GM18870 (cell line): ENCODE measurements around the gene AIP.

Experiments
- ATAC-seq: cut with Tn5 transposase; IDR thresholded peaks from one replicate; pipeline ENCODE4 v1.9.1; 2021; ENCODE audit warnings: moderate library complexity; ENCODE audit not compliant: unreplicated experiment

The AIP gene

DNA sequence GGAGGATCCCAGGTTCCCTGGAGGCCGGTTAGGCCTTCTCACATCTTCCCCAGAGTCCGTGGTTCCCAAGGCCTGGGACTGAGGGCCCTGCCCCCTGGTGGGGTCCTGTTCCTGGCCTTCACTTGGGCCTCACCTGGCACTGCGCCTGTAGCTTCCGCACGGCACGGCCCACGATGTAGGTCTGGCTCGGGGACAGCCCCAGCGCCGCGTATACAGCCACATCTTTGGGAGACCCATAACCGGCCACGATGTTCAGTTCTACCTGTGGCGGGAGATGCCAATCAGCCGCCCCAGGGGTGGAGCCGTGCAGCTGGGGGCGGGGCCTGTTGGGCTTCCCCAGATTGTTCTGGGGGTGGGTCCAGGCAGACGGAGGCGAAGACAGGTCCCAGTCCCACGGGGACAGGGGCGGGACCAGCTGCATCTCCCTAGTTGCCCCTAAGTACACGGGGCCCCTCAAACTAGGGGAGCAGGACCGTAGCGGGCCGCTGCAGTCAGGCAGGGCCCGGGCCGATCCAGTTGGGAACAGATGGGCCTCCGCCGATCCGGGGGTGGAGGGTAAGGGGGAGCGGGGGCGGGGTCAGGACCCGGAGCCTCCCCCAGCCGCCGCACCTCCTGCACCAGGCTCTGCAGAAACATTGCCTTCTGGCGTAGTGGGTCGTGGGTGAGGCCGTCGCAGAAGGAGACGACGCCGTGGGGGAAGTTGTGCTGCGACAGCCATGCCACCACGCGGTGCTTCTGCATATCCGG is 10.1 kb downstream of the AIP start:
- no peak for ATAC-seq

DNA sequence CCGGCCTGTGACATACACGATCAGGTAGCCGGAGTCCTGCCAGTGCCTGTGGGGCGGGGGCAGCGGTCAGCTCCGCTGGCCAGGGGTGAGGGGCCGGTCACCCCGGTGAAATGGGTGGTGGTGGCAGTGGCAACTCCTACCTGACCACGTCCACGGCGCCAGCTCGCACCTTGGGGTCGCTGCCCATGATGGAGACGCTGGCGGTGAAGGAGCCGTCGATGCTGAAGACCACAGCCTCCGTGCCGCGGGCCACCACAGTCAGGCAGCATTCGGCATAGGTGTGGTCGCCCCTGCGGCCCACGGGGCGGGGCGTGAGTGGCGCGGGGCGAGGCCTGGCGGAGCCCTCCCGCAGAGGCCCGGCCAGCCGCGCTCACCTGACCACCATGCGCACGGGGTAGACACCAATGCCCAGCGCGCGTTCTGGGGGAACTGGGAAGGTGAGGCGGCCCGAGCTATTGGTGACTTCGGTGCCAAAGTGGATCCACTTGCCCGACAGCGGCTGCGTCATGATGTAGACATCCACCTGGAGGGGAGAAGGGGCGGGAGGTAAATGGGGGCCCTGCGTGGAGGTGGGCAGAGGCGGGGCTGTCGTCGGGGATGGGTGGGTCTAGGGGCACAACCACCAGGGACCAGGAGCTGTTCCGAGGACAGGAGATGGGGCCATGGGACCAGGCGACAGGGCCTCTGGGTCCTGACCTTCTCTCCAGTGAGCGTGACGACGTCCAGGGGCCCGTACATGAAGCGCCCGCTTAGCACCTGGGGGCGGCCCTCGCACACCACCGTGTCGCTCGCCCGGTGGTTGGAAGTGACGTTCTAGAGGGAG is 10.9 kb downstream of the AIP start:
- no peak for ATAC-seq

DNA sequence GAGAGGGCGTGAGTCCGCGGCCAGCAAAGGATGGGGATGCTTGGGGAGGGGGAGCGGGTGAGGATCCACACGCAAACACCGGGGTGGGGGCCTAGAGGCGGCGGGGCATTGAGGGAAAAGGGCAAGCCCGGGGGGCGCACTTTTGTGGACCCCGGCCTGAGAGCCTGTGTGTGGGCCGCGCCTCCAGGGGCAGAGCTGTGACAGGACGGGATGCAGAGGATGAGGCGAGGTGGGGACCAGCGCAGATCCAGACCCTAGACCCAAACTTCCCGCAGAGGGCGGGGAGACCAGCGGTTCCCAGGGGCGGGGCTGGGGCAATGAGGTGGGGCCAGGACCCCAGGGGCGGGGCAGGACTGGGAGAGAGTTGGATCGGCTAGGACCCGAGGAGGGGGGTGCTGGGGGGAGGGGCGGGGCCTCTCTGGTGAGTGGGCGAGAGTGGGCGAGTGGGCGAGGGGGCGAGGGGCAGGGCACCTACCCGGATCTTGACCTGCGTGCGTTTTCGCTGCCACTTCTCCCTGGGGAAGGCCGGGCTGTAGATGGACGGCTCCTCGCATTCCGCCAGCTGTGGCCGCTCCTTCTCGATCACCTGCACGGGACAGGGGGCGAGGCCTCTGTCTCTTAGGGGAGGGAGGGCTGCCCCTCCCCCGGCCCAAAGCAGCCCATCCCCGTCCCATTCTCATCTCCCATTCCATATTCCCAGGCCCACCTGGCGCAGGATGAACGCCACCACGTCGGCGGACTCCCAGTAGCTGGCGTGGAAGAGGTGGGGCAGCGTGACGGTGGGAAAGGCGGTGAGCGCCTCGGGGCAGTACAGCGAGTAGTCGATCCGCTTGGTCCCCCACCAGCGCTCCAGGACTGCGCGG is 11.8 kb downstream of the AIP start:
- ATAC-seq: no peak

DNA sequence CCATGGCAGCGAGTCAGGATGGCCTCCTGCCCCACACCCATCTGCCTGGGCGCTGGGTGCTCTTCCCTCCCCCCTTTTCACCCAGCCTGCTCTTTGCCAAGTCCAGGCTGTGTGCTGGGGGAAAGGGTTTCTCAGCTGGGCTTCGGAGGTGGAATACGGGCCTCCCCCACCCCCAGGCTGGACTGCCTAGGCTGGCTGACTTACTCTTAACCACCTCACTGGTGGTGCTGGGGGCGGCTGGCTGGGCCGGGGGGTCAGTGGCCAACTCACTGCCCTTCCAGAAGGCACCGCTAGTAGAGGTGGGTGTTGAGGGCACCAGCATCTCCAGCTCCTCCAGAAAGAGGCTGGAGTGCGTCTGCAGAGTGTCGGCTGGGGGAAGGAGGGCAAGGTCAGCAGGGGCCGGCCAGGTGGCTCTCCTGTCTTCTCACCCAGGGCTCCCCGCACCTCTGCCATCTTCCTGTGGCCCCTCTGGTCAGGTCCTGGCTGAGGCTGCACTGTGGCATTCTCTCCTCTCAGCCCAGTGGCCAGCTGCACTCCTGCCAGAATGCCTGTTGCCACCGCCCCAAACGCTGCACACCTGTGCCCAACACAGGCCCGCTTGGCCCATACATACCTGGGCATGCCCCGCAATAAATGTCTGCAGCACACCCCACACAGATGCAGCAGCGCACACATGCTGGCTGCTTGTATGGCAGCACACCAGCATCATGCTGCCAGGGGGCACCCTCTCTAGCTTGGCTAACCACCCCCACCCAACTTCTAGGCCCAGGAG is 12.6 kb downstream of the AIP start:
- no peak for ATAC-seq

DNA sequence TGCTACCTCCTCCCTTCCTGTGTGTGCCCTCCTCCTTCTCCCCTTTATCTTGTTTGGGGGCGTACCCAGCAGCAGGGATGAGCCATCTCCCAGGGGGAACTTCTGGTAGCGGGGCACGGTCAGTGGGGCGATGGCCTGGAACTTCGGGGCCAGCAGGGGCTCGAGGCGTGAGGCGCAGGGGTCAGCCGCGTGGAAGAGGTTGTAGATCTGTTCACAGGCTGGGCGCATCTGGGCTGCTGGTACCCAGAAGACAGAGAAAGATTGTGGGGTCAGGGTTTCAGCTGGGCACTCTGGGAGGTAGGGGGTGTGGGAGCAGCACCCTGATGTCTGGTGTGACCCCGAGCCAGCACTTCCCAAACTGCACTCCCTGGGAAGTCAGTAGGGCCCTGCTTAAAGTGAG is 13.3 kb downstream of the AIP start:
- ATAC-seq: no peak

DNA sequence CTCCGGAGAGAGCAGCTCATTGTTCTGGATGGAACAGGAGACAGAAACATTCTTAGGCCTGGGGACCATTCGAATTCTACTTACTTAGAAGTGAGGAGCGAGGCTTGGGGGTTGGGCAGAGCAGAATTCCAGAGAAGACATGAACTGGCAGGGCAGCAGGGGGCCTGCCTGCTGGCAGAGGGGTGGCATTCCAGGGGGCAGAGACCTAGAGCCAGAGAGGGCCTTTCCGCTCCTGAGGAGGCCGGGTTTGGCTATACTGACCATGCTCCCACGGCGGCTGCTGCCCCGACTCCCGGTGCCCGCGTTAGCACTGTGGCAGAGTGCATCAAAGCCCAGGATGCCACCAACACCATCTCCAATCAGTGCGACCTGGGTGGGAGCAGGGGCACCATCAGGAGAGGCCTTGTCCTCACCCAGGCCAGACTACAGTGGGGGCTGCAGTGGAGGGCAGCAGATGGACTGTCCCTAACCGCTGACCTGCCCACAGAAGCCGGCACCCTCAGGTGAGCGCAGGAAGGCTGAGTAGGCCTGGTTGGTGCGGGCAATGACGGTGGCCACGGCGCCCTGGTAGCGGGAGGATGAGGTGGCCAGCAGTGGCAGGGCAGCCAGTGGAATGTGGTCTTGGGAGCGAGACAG is 14.9 kb downstream of the AIP start:
- no peak for ATAC-seq

DNA sequence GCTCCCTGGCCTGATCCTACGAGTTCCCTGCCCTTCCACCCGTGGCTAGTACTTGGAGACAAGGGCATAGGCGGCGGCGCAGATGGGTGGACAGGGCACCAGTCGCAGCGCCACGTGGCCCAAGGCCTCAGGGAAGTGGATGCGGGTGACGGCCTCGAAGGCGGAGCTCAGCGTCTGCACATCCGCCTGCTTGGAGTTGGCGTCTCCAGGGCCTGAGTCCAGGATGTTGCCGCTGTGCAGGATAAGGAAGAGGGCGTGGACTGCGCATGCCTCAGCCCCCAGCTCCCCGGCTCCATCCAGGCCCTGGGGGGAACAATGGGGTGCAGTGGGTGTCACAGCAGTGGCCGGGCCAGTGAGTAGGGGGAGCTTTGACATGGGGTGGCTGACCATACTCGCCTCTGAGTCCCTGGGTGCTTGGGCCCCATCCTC is 15.7 kb downstream of the AIP start:
- ATAC-seq: no peak

DNA sequence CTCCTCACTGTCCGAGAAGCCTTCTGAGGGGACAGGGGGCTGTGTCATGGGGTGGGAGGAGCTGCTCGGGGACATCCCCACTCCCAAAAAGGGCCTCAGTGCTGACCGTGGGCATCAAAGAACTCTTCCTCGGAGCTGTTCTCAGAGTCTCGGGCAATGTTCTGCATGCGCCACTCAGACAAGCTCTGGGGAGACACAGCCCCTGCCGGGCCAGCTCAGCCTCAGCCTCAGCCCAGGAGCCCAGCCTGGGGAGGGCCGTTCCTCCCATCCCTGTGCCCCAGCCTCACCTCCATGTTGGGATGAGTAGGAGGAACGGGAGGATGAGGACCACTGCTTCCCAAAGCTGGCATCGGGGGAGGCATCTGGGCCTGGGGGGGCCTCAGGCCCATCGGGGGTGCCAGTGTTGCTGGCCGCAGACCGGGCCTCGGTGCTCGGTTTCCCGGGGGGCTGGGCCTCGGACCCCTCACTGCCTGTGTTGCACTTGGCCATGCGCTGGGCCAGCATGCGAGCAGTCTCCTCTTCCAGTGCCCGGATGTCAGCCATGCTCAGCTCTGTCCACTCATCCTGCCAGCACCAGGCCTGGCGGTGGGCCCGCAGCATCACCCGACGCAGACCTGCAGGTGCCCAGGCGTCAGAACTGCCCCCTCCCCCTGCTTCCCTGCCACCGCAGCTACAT is 17.1 kb downstream of the AIP start:
- ATAC-seq: no peak

DNA sequence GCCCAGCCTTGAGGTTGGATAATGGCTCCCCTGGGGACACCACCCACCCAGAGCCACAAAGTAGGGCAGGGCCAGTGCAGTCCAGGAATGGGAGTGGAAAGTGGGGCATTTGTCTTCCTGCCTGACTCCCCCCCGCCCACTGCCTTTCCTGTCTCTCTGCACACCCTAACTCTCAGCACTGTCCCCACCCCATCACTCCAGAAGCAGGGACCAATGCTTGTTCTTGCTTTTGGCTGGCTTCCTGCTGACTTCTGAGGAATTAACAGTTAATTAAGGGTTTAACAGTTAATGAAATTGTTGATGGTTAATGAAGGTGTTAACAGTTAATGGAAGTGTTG is 17.6 kb downstream of the AIP start:
- ATAC-seq: no peak

DNA sequence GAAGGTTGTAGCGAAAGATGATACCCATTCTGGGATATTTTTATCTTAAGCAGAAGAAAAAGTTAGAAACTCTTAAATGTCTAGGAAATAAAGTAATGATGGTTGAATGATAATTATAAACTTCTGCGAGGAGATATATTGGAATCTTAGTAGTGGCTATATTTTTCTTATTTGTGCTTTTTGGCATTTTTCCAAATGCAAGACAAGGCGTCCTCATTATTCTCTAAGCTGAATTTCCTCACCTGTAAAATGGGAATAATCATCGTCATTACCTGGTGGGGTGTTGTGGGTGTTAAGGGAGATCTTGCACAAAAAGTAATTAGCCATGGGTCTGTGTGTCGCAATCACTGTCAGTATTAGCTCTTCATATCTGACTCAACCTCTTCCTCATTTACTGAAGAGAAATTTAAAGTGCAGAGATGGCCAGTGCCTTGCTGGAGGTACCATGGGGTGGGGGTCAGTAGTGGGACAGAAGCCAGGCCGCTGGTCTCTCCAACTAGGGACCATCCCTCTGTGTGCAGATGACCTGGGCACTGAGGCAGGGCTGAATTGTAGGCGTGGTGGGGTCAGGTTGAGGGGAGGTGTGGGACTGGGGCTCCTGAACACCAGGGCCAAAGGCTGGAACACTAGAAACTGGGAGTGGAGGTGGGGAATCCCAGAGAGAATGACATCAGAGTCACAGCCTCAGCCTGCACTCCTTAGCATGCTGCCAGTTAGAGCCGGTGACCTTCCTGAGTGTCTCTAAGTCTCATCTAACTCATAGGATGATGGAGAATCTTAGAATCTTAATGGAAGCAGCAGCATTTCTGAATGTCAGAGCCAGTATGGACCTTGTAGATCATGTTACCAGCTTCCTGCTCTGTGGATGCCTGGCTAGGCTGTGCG is 18.2 kb downstream of the AIP start:
- no peak for ATAC-seq

DNA sequence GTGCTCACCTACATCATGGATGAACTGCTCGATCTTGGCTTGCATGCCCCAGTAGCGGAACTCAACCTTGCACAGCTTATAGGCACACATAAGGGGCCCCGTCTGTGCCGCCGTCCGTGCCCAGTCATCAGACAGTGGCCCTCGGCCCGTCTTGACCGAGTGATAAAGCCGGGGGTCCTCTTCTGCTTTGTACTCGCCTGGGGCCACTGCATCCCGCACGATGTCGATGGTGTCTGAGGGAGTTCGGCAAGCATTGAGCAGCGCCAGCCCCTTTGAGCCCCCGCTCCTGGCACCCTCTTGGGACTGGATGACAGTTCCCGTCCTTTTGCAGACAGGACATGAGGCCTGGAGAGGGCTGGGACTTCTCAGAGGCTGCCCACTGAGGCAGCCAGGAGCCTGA is 19.0 kb downstream of the AIP start:
- ATAC-seq: no peak

DNA sequence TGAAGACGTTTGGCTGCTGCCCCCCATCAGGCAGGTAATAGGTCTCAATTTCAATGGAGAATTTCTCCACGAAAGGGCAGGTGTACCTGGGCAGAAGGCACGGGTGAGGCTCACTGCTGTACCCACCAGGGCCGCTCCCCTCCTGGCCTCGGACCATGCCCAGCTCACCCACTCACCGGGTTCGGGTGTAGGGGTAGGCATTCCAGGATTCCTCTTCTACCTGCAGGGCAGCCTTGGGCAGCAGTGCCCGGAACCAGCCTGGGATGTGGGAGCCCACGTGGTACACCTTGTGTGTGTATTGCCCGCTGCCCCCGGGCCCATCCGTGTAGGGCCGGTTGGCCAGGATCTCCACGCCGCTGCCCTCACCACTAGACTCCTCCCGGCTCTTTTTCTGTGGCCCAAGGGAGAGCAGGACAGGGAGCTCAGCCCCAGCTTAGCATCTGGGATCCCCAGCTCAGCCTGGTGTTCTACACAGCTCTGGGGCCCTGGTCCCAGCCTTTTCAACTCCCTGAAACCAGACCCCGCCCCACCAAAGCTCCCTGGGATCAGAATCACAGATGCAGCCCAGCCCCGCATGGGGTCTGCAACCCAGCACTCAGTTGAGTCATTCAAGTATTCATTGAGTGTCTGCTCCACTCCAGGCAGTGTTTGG is 19.6 kb downstream of the AIP start:
- ATAC-seq: no peak

DNA sequence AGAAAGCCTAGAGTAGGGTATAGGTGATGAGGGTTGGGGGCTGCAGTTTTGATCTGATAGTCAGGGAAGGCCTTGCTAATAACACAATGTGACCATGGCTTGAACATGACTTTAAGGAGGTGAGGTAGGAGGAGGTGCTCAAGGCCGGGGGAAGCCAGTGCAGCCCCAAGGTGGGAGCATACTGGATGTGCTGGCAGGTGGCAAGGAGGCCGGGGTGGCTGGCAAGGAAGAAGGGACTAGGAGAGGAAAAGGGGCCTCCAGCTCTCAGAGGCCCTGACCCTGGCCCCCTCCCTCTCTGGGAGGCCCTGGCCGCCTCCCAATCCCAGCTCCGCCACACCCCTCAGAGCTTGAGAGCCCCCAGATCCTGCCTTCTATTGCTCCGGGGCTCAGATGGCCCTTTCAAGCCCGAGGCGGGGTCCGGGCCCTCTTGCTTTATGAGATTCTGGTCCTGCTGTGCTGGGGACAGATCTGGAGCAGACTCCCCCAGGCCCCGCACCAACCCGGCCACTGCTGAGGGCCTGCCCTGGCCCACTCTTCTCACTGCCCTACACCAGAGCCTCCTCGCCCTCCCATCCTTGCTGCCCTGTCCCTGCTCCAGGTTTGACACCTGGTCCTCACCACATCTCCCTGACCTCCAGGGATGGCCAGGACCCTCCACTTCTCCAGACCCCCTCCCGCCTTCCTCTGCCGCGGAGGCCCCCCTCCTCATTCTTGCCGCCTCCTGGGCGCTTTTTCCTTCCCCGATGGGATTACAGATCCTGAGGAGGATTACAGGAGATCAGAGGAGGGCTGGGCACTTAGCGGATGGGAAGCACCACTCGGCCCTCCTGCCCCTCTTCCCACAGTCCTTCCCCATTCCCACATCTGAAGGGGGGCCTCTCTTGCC is 20.5 kb downstream of the AIP start:
- no peak for ATAC-seq

DNA sequence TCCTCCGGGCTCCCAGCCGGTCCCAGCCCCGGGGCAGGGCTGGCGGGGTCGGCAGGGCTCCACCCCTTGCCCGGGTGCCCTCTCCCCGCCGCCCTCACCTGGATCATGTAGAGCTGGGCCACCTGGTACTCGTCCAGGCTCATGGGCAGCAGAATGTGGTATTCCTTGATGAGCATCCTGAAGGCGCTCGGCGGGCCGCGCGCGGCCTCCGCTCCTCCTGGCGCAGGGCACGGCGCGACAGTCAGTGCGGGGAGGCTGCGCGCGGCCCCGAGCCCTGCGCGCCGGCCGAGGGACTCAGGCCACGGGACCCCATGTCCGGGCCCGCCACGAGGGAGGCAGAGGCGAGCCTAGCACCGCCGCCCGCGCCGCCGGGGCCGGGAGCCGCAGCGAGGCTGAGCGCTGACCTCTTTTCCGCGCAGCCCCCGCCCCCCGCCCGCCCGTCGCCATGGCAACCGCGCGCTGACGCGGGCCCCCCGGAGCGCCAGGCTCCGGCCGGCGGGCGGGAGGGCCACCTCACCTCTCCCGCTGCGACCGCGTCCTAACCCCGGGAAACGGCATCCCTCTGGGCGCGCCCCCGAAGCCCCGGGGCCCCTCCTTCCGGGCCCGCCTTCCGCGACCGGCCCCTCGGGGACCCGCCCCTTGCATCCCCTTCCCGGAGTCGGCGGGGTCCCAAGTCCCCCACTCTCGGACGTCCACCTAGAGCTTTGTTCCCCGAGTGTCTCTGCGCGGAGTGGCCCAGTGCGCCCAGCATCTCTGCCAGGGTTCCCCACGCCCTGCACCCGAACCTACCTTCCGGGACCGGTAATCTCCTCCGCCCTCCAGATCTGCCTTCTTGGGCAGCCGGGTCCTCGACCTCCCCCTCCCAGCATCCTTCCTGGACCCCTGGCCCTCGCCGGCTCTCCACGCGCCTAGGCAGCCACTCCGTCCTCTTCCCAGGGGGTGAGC is 21.5 kb downstream of the AIP start:
- no peak for ATAC-seq

DNA sequence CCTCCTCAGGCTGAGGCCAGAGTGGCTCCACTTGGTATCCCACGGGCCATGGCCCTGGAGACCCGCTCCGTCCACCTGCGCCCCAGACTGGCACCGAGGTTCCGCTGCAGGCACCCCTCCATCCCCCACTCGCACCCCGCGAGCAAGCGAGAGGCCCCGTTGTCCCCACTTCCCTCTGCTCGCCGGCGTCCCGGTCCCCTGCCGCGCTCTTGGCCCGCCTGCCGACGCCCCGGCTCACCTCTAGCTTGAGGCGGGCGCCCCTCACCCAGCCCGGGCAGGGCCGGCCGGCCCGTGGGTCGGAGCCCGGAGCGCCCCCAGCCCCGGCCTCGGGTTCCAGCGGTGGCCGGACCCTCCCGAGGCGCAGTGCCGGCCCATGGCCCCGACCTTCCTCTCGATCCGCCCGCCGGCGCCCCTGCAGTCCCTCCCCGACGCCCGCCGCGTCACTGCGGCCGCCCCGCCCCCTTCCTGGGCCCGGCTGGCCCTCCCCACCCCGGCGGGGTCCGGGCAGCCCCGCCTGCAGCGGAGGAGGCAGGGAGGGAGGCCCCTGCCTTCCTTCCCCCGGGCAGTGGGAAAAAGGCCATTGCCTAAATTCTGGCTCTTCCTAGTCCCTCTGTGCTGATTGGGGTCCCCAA is 22.2 kb downstream of the AIP start, which contains the start of gene PITPNM1:
TSS of gene PITPNM1 (minus strand) at position 414 of the 632 bp plus-strand sequence. CDS start 1,183 bp downstream, outside the sequence.
- ATAC-seq: no peak
